ENCODE data around the gene TMED1.

TMED1 gene

DNA sequence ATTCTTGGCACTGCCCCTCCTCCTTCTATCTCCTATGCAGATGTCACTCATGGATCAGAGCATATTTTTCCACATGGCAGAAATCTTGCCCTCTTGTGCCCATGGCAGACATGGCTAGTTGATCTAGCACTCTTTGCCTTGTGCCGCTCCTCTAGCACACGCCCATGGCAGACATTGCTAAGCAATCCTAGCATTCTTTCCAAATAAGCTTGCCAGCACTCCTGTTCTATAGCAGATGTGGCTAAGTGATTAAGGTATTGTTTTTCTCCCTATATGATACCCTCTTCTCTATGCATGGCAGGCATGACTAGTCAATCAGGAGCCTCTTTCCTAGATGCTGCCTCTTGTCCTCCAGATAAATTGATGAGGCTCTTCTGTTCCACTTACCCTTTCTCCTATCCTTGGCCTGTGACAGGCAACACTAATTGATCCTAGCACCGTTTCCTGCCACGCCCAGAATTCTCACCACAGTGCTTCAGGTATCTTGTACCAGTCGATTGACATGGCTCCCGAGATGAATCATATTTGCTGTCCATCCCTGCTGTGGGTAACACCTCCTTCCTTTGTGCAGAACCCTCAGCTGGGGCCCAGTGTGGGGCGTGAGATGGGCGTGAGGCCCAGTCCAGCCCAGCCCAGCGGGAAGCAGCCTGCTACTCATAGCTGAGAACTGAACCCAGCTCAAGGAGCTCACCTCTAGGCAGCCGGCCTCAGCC lies 26.9 kb downstream of the TMED1 start:
- peak; percentile 86 for DNase-seq

DNA sequence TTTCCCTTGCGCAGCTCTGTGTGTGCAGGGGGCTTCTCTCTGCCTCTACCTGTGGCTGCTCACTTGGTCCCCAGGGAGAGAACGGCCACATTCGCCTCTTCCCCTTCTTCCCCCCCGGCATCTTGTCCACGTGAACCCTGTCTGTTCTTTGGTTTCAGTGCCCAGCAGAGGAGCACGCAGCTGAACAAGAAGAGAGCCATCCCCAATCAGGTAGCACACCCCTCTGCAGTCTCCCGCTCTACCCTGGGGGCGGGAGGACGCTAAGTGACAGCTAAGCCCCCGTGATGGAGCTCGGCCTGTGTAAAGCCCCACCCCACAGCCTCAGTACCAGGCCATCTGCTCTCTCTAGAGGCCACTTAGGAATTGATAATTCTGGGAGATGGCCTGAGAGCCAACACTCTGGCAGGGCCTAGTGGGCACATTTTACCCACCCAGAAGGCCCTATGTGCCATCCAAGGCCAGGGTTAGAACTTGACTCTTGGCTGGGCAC lies 30.2 kb downstream of the TMED1 start:
- DNase-seq, result no peak

DNA sequence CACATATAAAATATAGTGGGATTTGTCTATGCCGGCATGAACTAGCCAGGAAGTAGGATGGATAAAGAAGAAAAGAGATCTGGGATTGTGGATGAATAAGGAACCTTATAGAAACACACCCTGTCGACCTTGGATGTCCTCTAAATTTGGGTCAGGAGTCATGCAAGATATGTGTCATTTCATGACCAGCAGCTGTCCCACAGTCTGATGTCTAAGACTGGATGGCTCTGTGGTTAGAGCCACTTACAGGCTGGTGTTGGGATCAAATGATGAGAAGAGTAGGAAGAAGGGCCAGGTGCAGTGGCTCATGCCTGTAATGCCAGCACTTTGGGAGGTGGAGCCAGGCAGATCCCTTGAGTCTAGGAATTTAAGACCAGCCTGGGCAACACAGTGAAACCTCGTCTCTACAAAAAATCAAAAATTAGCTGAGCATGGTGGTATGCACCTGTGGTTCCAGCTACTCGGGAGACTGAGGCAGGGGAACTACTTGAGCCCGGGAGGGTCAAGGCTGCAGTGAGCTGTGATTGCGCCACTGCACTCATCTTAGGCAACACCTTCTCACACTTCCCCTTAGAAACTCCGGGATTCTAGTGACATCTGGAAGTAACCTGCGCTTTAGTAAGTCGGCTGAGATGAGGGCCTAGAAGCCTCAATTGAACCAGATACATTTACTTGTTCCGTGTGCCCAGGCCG lies 30.8 kb downstream of the TMED1 start:
- DNase-seq, result no peak

DNA sequence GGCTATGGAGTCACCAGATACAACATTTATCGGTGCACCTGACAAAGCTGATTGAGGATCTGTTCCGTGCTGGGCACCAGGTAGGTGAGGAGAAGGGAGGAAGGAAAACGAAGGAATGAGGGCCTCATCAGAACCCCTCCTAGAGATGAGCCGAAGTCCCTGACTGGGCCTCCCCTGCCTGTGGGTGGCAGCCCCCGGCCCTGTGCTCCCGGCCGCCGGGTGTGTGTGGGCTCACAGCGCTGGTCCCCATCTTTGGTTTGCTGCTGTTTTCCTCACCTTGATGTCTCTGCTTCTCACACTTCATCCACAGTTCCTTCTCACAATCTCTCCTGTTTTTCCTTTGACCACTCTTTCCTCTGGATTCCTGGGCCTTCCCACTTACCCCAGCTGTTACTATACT lies 32.8 kb downstream of the TMED1 start:
- DNase-seq, result no peak

DNA sequence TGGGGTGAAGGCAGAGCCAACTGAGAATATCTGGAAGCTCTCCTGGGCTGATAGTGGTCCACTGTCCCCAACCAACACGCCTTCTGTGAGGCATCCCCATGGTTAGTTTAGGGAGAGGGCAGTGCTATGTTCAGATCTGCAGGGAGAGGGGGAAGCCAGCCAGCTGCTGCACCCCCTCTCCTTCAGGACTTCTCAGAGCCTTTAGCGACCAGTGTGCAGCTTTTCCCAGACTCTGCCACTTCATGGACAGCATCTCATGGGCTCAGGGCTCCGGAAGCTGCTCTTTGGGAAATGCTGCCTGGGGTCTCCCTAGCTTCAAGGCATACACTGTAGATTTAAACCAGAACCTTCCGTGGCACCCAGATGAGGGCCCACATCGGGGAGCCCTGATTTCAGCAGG lies 33.5 kb downstream of the TMED1 start:
- no peak for DNase-seq

DNA sequence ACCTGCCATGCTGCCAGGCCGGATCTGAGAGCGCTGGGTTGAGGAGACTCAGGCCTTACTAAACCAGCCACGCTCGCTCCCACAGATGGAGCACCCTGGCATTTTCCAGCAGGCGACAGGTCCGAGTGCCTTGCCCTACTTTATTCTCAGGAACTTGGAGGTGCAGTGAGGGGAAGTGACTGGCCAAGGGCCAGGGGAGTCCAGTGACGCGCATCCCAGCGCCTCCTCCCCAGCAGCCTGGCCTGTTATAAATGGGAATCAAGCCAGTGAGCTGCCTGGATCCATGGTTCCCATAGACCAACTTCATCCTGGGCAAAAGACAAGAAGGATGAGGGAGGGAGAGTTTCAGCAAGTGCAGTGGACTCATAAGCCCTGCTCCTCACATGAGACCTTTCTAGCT lies 35.5 kb downstream of the TMED1 start:
- DNase-seq, result no peak

DNA sequence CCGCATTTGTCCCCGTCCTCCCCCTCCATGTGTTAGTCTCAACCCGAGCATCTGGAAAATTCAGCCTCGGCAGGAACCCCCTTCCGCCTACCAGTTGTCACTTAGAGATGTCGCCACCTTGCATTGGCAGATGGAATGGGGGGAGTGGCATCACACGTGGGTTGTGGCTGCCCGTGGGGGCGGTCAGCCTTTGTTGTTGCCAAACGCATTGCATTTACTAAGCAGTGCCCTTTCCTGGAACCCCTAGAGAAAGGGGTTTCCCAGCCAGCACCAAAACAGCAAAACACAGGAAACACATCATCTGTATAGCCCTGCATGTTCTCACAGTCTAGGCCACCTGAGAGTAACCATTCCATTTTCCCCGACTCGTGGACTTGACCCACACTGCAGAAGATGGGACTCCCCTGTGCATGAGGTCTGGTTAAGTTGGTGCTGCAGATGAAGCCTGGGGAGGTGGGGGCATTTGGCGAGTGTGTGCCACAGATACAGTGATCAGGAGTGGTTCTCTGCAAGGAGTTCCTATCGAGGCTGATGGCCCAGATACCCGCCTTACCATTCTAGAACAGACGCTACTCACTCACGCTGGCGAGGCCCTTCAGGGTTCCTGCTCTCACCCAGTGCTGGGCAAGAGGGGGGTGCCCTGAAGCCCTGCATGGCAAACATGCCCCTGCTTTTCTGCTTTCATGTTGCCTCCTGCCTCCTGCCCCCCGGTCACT lies 38.3 kb downstream of the TMED1 start:
- peak; percentile 94 for DNase-seq

DNA sequence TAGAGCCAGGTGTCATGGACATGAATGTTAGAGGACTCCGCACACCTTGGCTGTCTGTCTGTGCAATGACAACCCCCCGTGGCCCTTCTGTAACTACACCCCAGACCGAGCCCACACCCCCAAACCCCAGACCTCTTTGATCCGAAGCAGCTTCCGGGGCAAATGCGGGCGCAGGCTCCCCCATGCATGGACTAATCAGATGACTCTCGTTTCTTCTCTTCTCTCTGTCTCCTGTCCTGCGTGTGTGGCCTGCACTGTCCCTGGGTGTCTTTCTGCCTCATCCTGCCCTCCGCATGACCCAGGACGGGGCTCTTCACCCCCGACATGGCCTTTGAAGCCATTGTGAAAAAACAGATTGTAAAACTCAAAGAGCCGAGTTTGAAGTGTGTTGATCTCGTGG lies 38.9 kb downstream of the TMED1 start:
- DNase-seq, result no peak

DNA sequence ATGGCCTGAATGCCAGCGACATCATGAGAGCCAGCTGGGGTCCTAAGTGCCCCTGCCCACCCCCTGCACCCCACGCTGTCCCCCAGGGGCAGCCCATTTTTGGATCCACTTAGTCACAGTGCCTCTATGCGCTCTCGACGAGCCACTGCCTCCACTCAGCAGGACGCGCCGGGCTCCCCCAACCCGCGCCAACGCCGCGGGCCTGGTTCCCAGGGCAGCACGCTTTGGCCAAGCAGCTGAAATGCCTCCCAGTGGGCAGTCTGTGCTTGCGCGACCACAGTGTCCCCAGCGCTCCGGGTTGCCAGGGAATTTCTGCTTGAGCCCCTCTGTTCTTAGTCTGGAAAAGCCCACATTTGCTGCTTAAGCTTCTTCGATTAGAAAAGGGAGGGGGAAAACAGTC lies 39.4 kb downstream of the TMED1 start:
- no peak for DNase-seq

DNA sequence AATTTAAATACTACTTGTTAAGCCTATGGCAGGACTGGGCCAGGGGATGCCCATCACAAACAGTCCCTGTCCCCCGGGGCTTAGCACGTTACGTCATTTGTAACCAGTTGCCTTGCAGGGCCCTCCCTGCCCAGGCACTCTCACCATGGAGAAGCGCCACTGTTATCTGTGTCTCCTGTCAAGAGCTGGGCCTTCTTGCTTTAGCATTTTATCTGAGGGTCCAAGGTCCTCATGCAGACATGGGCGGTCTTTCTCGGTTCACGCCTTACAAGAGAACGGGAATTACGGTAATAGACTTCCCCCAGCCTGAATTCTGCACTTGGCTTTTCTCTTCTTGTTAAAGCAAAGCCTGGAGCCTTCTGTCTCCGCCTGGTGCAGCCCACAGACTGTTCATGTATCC lies 46.1 kb downstream of the TMED1 start:
- no peak for DNase-seq

DNA sequence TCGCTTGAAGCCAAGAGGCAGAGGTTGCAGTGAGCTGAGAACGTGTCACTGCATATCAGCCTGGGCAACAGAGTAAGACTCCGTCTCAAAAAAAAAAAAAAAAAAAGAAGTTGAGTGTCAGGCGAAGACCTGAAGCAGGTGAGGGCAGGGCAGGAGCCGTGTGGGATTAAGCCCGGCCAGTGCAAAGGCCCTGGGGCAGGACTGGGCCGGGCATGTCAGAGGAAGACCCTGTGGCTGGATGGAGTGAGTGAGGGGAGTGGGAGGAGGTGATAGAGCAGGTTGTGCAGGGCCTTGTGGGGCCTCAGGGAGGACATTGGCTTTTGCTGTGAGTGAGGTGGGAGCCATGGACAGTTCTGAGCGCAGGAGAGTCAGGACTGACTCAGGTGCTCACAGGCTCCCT lies 47.9 kb downstream of the TMED1 start:
- DNase-seq, result no peak

DNA sequence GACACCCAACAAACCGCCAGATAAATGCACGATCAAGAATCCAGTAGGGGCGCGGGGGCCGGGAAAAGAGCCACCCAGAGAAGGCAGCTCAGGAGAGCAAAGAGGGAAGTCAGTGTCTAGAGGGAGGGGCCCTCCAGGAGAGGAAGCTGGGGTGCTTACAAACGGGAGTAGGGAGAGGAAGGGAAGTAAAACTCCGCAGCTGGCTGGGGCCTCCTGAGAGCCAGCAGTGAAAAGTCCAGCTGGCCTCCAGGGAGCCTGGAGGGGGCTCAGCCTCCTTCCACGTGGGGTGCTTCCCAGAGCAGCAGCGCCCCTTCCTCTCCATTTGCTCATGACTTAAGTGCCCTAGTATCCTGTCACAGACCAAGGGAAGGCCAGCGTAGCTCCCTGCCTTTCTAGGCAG lies 51.8 kb downstream of the TMED1 start:
- DNase-seq, result no peak

DNA sequence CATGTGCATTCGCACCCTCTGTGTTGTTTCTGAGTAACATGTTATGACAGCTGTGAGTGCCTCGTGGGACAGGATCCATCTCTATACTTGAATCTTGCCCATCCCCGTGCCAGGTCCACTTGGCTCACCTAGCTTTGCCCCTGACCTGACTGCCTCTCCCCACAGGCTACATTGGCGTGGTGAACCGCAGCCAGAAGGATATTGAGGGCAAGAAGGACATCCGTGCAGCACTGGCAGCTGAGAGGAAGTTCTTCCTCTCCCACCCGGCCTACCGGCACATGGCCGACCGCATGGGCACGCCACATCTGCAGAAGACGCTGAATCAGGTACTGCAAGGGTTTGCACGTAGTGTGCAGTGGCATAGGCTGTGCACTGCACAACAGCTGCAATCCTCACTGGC lies 53.2 kb downstream of the TMED1 start:
- no peak for DNase-seq
